Cardiac muscle cell (in vitro differentiated cells and primary cell): ENCODE measurements around the gene YIPF7. TPM values are rescaled to one million over a fixed set of nuclear protein-coding genes. Genes with fewer than 3 reads are reported as not detected.

Source experiments
- DNase-seq, 2 donors: peaks; one replicate each; pipeline versions ENCODE4 v3.0.0 to v3.0.0-alpha.2; 2010 to 2017; ENCODE audit warnings: low read depth in 1 of 2, low spot score in 1 of 2
- H3K27ac ChIP-seq: fragments of 200-600 bp; sonication (generic); 2 replicates; pipeline ENCODE4 v1.5.1; 2016
- H3K27me3 ChIP-seq: fragments of 200-600 bp; sonication (generic); 2 replicates; pipeline ENCODE4 v1.6.0; 2016; ENCODE audit warnings: control low read depth
- H3K36me3 ChIP-seq: fragments of 200-600 bp; sonication (generic); 2 replicates; pipeline ENCODE4 v1.5.1; 2016; ENCODE audit warnings: control low read depth
- H3K4me1 ChIP-seq: fragments of 200-600 bp; sonication (generic); 2 replicates; pipeline ENCODE4 v1.8.1; 2017; ENCODE audit warnings: low read depth, mild to moderate bottlenecking, mixed run types
- H3K4me3 ChIP-seq: fragments of 200-600 bp; sonication (generic); 2 replicates; pipeline ENCODE4 v1.5.1; 2016; ENCODE audit warnings: mild to moderate bottlenecking
- H3K9me3 ChIP-seq: fragments of 200-600 bp; sonication (generic); 2 replicates; pipeline ENCODE4 v1.5.1; 2017; ENCODE audit warnings: low read depth, mild to moderate bottlenecking, control low read depth
- CTCF ChIP-seq: IDR thresholded peaks from 2 replicates; pipeline ENCODE4 v1.5.1; 2012; ENCODE audit warnings: low read depth, mild to moderate bottlenecking, low read length
- polyA plus RNA-seq: library from polyadenylated mRNA; unstranded; fragments of >200 nt; fragmentation: Nextera tagmentation; extraction: Ambion mirVana; gene quantifications from 2 replicates; pipeline ENCODE4 v1.2.1, GENCODE V29; 2016
- total RNA-seq: library from RNA; depleted of rRNA; stranded (reverse); fragments of >200 nt; gene quantifications from 2 replicates; pipeline ENCODE4 v1.2.3, GENCODE V29; 2016

The YIPF7 gene
- total and polyA plus RNA-seq, 2 experiments from 2014 or later, result not detected

GRCh38 chr4:44578954-44579353 lies 72.5 kb downstream of the YIPF7 start:
- Histone ChIP-seq H3K27ac (no peak overlapping the region), H3K4me3 (no peak overlapping the region), H3K4me1 (no peaks in the 10 kb centered on the region), H3K9me3 (no peaks in the 10 kb centered on the region), H3K27me3 (no peaks in the 10 kb centered on the region), H3K36me3 (no peaks in the 10 kb centered on the region)
- no peak for DNase-seq
- no peak for TF ChIP-seq CTCF

Other genes with a start within 250 kb of the YIPF7 start
- 0.56 and 3.0 TPM in 2 replicates for gene KCTD8, start 202.8 kb downstream of the YIPF7 start, total RNA-seq
- 1.3 and 2.3 TPM in 2 replicates for gene KCTD8, start 202.8 kb downstream of the YIPF7 start, polyA plus RNA-seq
- 17.5 and 18.4 TPM in 2 replicates for gene GUF1, start 26.8 kb upstream of the YIPF7 start, total RNA-seq
- gene GUF1, start 26.8 kb upstream of the YIPF7 start, polyA plus RNA-seq, result 19.5 and 25.1 TPM in 2 replicates
- gene GNPDA2, start 74.9 kb upstream of the YIPF7 start, total RNA-seq, result 7.9 and 10.0 TPM in 2 replicates
- gene GNPDA2, start 74.9 kb upstream of the YIPF7 start, polyA plus RNA-seq, result 13.1 and 17.3 TPM in 2 replicates